Activated naive CD4-positive, alpha-beta T cell treated with anti-CD3 and anti-CD28 coated beads, Interleukin-2, amount 50 U/mL, for 24 hours (primary cell): Measurements from ENCODE around the gene IQGAP1.
"Not testable (repeated sequence)": the region's sequence is repeated elsewhere in the genome, so short reads cannot be mapped to it uniquely, and the experiment has no call there.

Source experiments
- H3K27ac Mint-ChIP-seq: one replicate; pipeline ENCODE4 v1.8.0; 2021; ENCODE audit warnings: mild to moderate bottlenecking, mixed read lengths
- H3K27me3 Mint-ChIP-seq: one replicate; pipeline ENCODE4 v1.8.0; 2021; ENCODE audit warnings: mixed read lengths
- H3K36me3 Mint-ChIP-seq: one replicate; pipeline ENCODE4 v1.8.0; 2021; ENCODE audit warnings: mixed read lengths
- H3K4me1 Mint-ChIP-seq: one replicate; pipeline ENCODE4 v1.8.0; 2021; ENCODE audit warnings: mixed read lengths
- H3K4me3 Mint-ChIP-seq: one replicate; pipeline ENCODE4 v1.8.0; 2021; ENCODE audit warnings: mild to moderate bottlenecking, mixed read lengths
- H3K9me3 Mint-ChIP-seq: one replicate; pipeline ENCODE4 v1.8.0; 2021; ENCODE audit warnings: mixed read lengths

Gene IQGAP1

GRCh38 chr15:90387534-90388461 is at the start of gene IQGAP1:
IQGAP1 (plus strand) TSS chr15:90388242; CDS start chr15:90388342, 100 bp downstream.
- Mint-ChIP-seq H3K9me3 (no peaks in the 10 kb centered on the region), H3K4me1 (peaks cover 46% of the 10 kb centered on the region), H3K4me3 (peak within 1 kb of the TSS; percentile 91), H3K36me3 (peaks cover 10% of the 10 kb centered on the region), H3K27me3 (no peaks in the 10 kb centered on the region), H3K27ac (peak within 1 kb of the TSS; percentile 90)

GRCh38 chr15:90338532-90338931 is 49.5 kb upstream of the IQGAP1 start:
- Mint-ChIP-seq H3K4me3 (no peak overlapping the region), H3K36me3 (no peaks in the 10 kb centered on the region), H3K27ac (no peak overlapping the region), H3K9me3 (no peaks in the 10 kb centered on the region), H3K27me3 (no peaks in the 10 kb centered on the region), H3K4me1 (peaks cover 25% of the 10 kb centered on the region)

GRCh38 chr15:90340345-90340744 is 47.7 kb upstream of the IQGAP1 start:
- Mint-ChIP-seq H3K36me3 (no peaks in the 10 kb centered on the region), H3K4me3 (no peak overlapping the region), H3K27ac (no peak overlapping the region), H3K4me1 (peaks cover 29% of the 10 kb centered on the region), H3K9me3 (no peaks in the 10 kb centered on the region), H3K27me3 (no peaks in the 10 kb centered on the region)

GRCh38 chr15:90343302-90343790 is 44.7 kb upstream of the IQGAP1 start:
- H3K9me3 Mint-ChIP-seq, result no peaks in the 10 kb centered on the region
- H3K36me3 Mint-ChIP-seq, result no peaks in the 10 kb centered on the region
- H3K27ac Mint-ChIP-seq, result no peak overlapping the region
- H3K4me3 Mint-ChIP-seq, result no peak overlapping the region
- peaks cover 18% of the 10 kb centered on the region for H3K4me1 Mint-ChIP-seq
- no peaks in the 10 kb centered on the region for H3K27me3 Mint-ChIP-seq

- Mint-ChIP-seq H3K4me3 (no peak overlapping the region), H3K27me3 (no peaks in the 10 kb centered on the region), H3K36me3 (no peaks in the 10 kb centered on the region), H3K9me3 (no peaks in the 10 kb centered on the region), H3K4me1 (peaks cover 18% of the 10 kb centered on the region), H3K27ac (no peak overlapping the region)
These were observed 43.4 kb upstream of the IQGAP1 start for GRCh38 chr15:90344662-90345061.

- peaks cover 18% of the 10 kb centered on the region for H3K4me1 Mint-ChIP-seq
- no peaks in the 10 kb centered on the region for H3K9me3 Mint-ChIP-seq
- H3K27ac Mint-ChIP-seq, result no peak overlapping the region
- H3K27me3 Mint-ChIP-seq, result no peaks in the 10 kb centered on the region
- no peak overlapping the region for H3K4me3 Mint-ChIP-seq
- no peaks in the 10 kb centered on the region for H3K36me3 Mint-ChIP-seq
These were observed 42.2 kb upstream of the IQGAP1 start for GRCh38 chr15:90345857-90346256.

GRCh38 chr15:90347431-90348065 is 40.5 kb upstream of the IQGAP1 start:
- peaks cover 20% of the 10 kb centered on the region for H3K4me1 Mint-ChIP-seq
- H3K27ac Mint-ChIP-seq, H3K36me3 Mint-ChIP-seq, H3K4me3 Mint-ChIP-seq, H3K9me3 Mint-ChIP-seq, H3K27me3 Mint-ChIP-seq: not testable (repeated sequence)

GRCh38 chr15:90348456-90348855 is 39.6 kb upstream of the IQGAP1 start:
- H3K36me3 Mint-ChIP-seq, result no peaks in the 10 kb centered on the region
- H3K4me3 Mint-ChIP-seq, result no peak overlapping the region
- H3K27ac Mint-ChIP-seq, result no peak overlapping the region
- H3K27me3 Mint-ChIP-seq, result no peaks in the 10 kb centered on the region
- peaks cover 11% of the 10 kb centered on the region for H3K4me1 Mint-ChIP-seq
- H3K9me3 Mint-ChIP-seq, result no peaks in the 10 kb centered on the region

- Mint-ChIP-seq H3K27me3 (no peaks in the 10 kb centered on the region), H3K4me3 (no peak overlapping the region), H3K36me3 (no peaks in the 10 kb centered on the region), H3K27ac (no peak overlapping the region), H3K4me1 (peaks cover 6% of the 10 kb centered on the region), H3K9me3 (no peaks in the 10 kb centered on the region)
These were observed 39.0 kb upstream of the IQGAP1 start for GRCh38 chr15:90349072-90349471.

- Mint-ChIP-seq H3K4me1 (peaks cover 6% of the 10 kb centered on the region), H3K9me3 (no peaks in the 10 kb centered on the region), H3K27me3 (no peaks in the 10 kb centered on the region)
These were observed 38.2 kb upstream of the IQGAP1 start for GRCh38 chr15:90349821-90350220.

GRCh38 chr15:90351479-90352106 is 36.4 kb upstream of the IQGAP1 start:
- Mint-ChIP-seq H3K27me3 (no peaks in the 10 kb centered on the region), H3K9me3 (no peaks in the 10 kb centered on the region), H3K4me3 (peak overlapping the region; percentile 91), H3K4me1 (peaks cover 6% of the 10 kb centered on the region), H3K27ac (no peak overlapping the region), H3K36me3 (no peaks in the 10 kb centered on the region)

More at GRCh38 chr15:90349821-90350220, 38.2 kb upstream of the IQGAP1 start:
- no peak overlapping the region for H3K4me3 Mint-ChIP-seq
- H3K36me3 Mint-ChIP-seq, result no peaks in the 10 kb centered on the region
- H3K27ac Mint-ChIP-seq, result no peak overlapping the region

- H3K27ac Mint-ChIP-seq, result no peak within 1 kb of the TSS
- H3K4me3 Mint-ChIP-seq, result peak within 1 kb of the TSS; percentile 91
- no peaks in the 10 kb centered on the region for H3K9me3 Mint-ChIP-seq
- peaks cover 6% of the 10 kb centered on the region for H3K4me1 Mint-ChIP-seq
- H3K36me3 Mint-ChIP-seq, result no peaks in the 10 kb centered on the region
- no peaks in the 10 kb centered on the region for H3K27me3 Mint-ChIP-seq
These were observed 35.7 kb upstream of the IQGAP1 start, which contains the start of gene ZNF774 for GRCh38 chr15:90352107-90352893. ZNF774 (plus strand) TSS chr15:90352284; CDS start chr15:90354661, 2,377 bp downstream.

- Mint-ChIP-seq H3K36me3 (no peaks in the 10 kb centered on the region), H3K27me3 (no peaks in the 10 kb centered on the region), H3K27ac (no peak overlapping the region), H3K9me3 (no peaks in the 10 kb centered on the region), H3K4me3 (no peak overlapping the region), H3K4me1 (peaks cover 6% of the 10 kb centered on the region)
These were observed 33.1 kb upstream of the IQGAP1 start for GRCh38 chr15:90354986-90355385.

- Mint-ChIP-seq H3K36me3 (no peaks in the 10 kb centered on the region), H3K9me3 (no peaks in the 10 kb centered on the region), H3K4me3 (no peak overlapping the region), H3K27ac (no peak overlapping the region), H3K27me3 (no peaks in the 10 kb centered on the region), H3K4me1 (peaks cover 16% of the 10 kb centered on the region)
These were observed 29.7 kb upstream of the IQGAP1 start for GRCh38 chr15:90358124-90359033.
